H9 (cell line): ENCODE measurements around the gene DLG2. TPM values are rescaled to one million over a fixed set of nuclear protein-coding genes. Genes with fewer than 3 reads are reported as not detected.

ENCODE experiments used
- DNase-seq: peaks from one replicate; pipeline ENCODE4 v3.0.0-alpha.2; 2017
- H2AFZ ChIP-seq: one replicate; pipeline ENCODE4 v1.6.1; 2013; ENCODE audit warnings: mild to moderate bottlenecking, low read length, control low read depth, moderate library complexity
- H2AK5ac ChIP-seq: 2 replicates; pipeline ENCODE4 v1.6.1; 2013; ENCODE audit warnings: low read length, control low read depth, mixed read lengths; ENCODE audit not compliant: insufficient read length
- H2BK120ac ChIP-seq: one replicate; pipeline ENCODE4 v1.6.1; 2013; ENCODE audit warnings: low read depth, mild to moderate bottlenecking, low read length, control low read depth, inconsistent platforms; ENCODE audit not compliant: poor library complexity, severe bottlenecking
- H2BK12ac ChIP-seq: 2 replicates; pipeline ENCODE4 v1.6.1; 2013; ENCODE audit warnings: low read length, control low read depth, mixed read lengths, low read depth; ENCODE audit not compliant: insufficient read length
- H2BK15ac ChIP-seq: 2 replicates; pipeline ENCODE4 v1.6.1; 2013; ENCODE audit warnings: low read depth, low read length, control low read depth
- H2BK20ac ChIP-seq: one replicate; pipeline ENCODE4 v1.6.1; 2013; ENCODE audit warnings: low read depth, mild to moderate bottlenecking, low read length, control low read depth, inconsistent platforms; ENCODE audit not compliant: poor library complexity, severe bottlenecking
- H2BK5ac ChIP-seq: 2 replicates; pipeline ENCODE4 v1.6.1; 2013; ENCODE audit warnings: low read length, control low read depth, mixed read lengths; ENCODE audit not compliant: insufficient read length
- H3K14ac ChIP-seq: 2 replicates; pipeline ENCODE4 v1.6.1; 2013; ENCODE audit warnings: low read length, control low read depth; ENCODE audit not compliant: insufficient read depth
- H3K18ac ChIP-seq: 2 replicates; pipeline ENCODE4 v1.6.1; 2013; ENCODE audit warnings: low read depth, mild to moderate bottlenecking, mixed read lengths, low read length, control low read depth; ENCODE audit not compliant: insufficient read length
- H3K23ac ChIP-seq: 2 replicates; pipeline ENCODE4 v1.6.1; 2013; ENCODE audit warnings: low read length, control low read depth, mixed read lengths, low read depth; ENCODE audit not compliant: insufficient read length
- H3K23me2 ChIP-seq: 2 replicates; pipeline ENCODE4 v1.6.1; 2013; ENCODE audit warnings: low read depth, mild to moderate bottlenecking, mixed read lengths, low read length, control low read depth; ENCODE audit not compliant: insufficient read length, poor library complexity, severe bottlenecking
- H3K27ac ChIP-seq: 2 replicates; pipeline ENCODE4 v1.5.1; 2013; ENCODE audit warnings: low read length, control low read depth, mixed read lengths, low read depth; ENCODE audit not compliant: insufficient read length
- H3K27me3 ChIP-seq: 2 replicates; pipeline ENCODE4 v1.6.1; 2013; ENCODE audit warnings: low read length, control low read depth, inconsistent platforms; ENCODE audit not compliant: insufficient read depth
- H3K4ac ChIP-seq: 2 replicates; pipeline ENCODE4 v1.6.1; 2013; ENCODE audit warnings: low read depth, mild to moderate bottlenecking, control low read depth, inconsistent platforms, low read length, moderate library complexity
- H3K4me1 ChIP-seq: 2 replicates; pipeline ENCODE4 v1.6.1; 2013; ENCODE audit warnings: low read length, control low read depth, inconsistent platforms; ENCODE audit not compliant: insufficient read depth
- H3K4me2 ChIP-seq: 2 replicates; pipeline ENCODE4 v1.6.1; 2013; ENCODE audit warnings: low read length, control low read depth, mixed read lengths; ENCODE audit not compliant: insufficient read length, insufficient read depth
- H3K56ac ChIP-seq: 2 replicates; pipeline ENCODE4 v1.6.1; 2013; ENCODE audit warnings: low read depth, mild to moderate bottlenecking, mixed read lengths, low read length, control low read depth; ENCODE audit not compliant: insufficient read length
- H3K79me1 ChIP-seq: 2 replicates; pipeline ENCODE4 v1.6.1; 2013; ENCODE audit warnings: low read depth, mild to moderate bottlenecking, moderate library complexity, low read length, control low read depth, inconsistent platforms; ENCODE audit not compliant: insufficient read depth, poor library complexity, severe bottlenecking
- H3K79me2 ChIP-seq: 2 replicates; pipeline ENCODE4 v1.6.1; 2013; ENCODE audit warnings: low read length, control low read depth, inconsistent platforms; ENCODE audit not compliant: insufficient read depth
- H3K9ac ChIP-seq: 2 replicates; pipeline ENCODE4 v1.6.1; 2013; ENCODE audit warnings: low read length, control low read depth, mixed read lengths; ENCODE audit not compliant: insufficient read length; ENCODE audit errors: extremely low read depth
- H3K9me3 ChIP-seq: one replicate; pipeline ENCODE4 v1.6.1; 2013; ENCODE audit warnings: low read depth, low read length, inconsistent platforms; ENCODE audit not compliant: control insufficient read depth
- H3T11ph ChIP-seq: one replicate; pipeline ENCODE4 v1.6.1; 2013; ENCODE audit warnings: mild to moderate bottlenecking, low read length, control low read depth, inconsistent platforms
- H4K20me1 ChIP-seq: one replicate; pipeline ENCODE4 v1.6.1; 2013; ENCODE audit not compliant: control insufficient read depth, insufficient read length, insufficient read depth
- H4K5ac ChIP-seq: 2 replicates; pipeline ENCODE4 v1.6.1; 2013; ENCODE audit warnings: low read depth, mild to moderate bottlenecking, mixed read lengths, low read length, control low read depth; ENCODE audit not compliant: insufficient read length
- H4K8ac ChIP-seq: replicated peaks from 2 replicates; pipeline ENCODE4 v1.6.1; 2013; ENCODE audit warnings: low read length, control low read depth, mixed read lengths, low read depth; ENCODE audit not compliant: insufficient read length
- H4K91ac ChIP-seq: 2 replicates; pipeline ENCODE4 v1.6.1; 2013; ENCODE audit warnings: low read depth, mild to moderate bottlenecking, moderate library complexity, mixed read lengths, low read length, control low read depth; ENCODE audit not compliant: insufficient read length
- H3K27ac Mint-ChIP-seq, 3 experiments: 2 replicates in 2 of 3; 3 replicates in 1 of 3; pipeline ENCODE4 v1.8.0; 2020 to 2021; ENCODE audit warnings: mixed read lengths in 3 of 3, mild to moderate bottlenecking in 1 of 3, moderate library complexity in 1 of 3
- H3K27me3 Mint-ChIP-seq: 2 replicates; pipeline ENCODE4 v1.8.0; 2021; ENCODE audit warnings: low read depth, mild to moderate bottlenecking, moderate library complexity, mixed read lengths
- H3K36me3 Mint-ChIP-seq, 3 experiments: 2 replicates in 2 of 3; 3 replicates in 1 of 3; pipeline ENCODE4 v1.8.0; 2020 to 2021; ENCODE audit warnings: low read depth in 3 of 3, mixed read lengths in 3 of 3; ENCODE audit not compliant: insufficient read depth in 1 of 3
- H3K4me1 Mint-ChIP-seq, 2 experiments: 2 replicates each; pipeline ENCODE4 v1.8.0; 2020; ENCODE audit warnings: mixed read lengths in 2 of 2
- H3K4me3 Mint-ChIP-seq, 2 experiments: 2 replicates in 1 of 2; 3 replicates in 1 of 2; pipeline ENCODE4 v1.8.0; 2020 to 2021; ENCODE audit warnings: mild to moderate bottlenecking in 2 of 2, mixed read lengths in 2 of 2, moderate library complexity in 1 of 2
- H3K9me3 Mint-ChIP-seq, 2 experiments: 2 replicates in 1 of 2; 3 replicates in 1 of 2; pipeline ENCODE4 v1.8.0; 2020; ENCODE audit warnings: mild to moderate bottlenecking in 2 of 2, mixed read lengths in 2 of 2, moderate library complexity in 1 of 2
- total RNA-seq: library from RNA; stranded (reverse); gene quantifications from 2 replicates; pipeline ENCODE4 v1.2.1, GENCODE V29; 2021
- TF ChIP-seq, protein P1 (sequence below): fragments of 200-600 bp; sonication (generic); conservative IDR thresholded peaks from 3 replicates; pipeline ENCODE4 v1.8.0; 2021; ENCODE audit warnings: antibody characterized with exemption, mild to moderate bottlenecking

The DLG2 gene
- total RNA-seq, 1 experiment from 2014 or later = 8.0 TPM

DNA sequence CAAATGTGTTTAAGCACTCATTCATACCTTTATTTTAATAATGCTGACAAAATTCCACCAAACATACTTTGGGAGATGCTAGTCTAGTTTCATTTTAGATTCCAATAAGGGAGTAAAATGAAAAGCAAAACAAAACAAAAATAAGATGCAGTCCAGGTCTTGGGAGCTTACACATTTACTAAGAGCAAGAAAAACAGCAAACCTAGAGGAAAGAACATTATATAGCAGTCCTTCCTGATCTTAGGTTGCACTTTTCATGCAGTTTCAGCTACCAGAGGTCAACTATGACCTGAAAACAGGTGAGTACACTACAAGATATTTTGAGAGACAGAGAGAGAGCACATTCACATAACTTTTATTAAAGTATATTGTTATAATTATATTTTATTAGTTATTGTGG, 1100.9 kb downstream of the DLG2 start:
- no peak overlapping the region for H3K18ac ChIP-seq
- H2BK15ac ChIP-seq = no peak overlapping the region
- H3K23ac ChIP-seq = no peak overlapping the region
- Mint-ChIP-seq H3K4me1 (peaks cover 0 to 10% of the 10 kb centered on the region in 2 experiments; a peak in 3 of 4 replicates), H3K36me3 (no peaks in the 10 kb centered on the region), H3K27me3 (no peaks in the 10 kb centered on the region), H3K4me3 (no peak overlapping the region), H3K27ac (no peak overlapping the region), H3K9me3 (no peaks in the 10 kb centered on the region)
- H3K79me2 ChIP-seq = no peaks in the 10 kb centered on the region
- no peaks in the 10 kb centered on the region for H3K27me3 ChIP-seq
- no peak overlapping the region for H3K27ac ChIP-seq
- no peak overlapping the region for H4K5ac ChIP-seq
- no peak overlapping the region for H2BK5ac ChIP-seq
- TF ChIP-seq, protein P1, sequence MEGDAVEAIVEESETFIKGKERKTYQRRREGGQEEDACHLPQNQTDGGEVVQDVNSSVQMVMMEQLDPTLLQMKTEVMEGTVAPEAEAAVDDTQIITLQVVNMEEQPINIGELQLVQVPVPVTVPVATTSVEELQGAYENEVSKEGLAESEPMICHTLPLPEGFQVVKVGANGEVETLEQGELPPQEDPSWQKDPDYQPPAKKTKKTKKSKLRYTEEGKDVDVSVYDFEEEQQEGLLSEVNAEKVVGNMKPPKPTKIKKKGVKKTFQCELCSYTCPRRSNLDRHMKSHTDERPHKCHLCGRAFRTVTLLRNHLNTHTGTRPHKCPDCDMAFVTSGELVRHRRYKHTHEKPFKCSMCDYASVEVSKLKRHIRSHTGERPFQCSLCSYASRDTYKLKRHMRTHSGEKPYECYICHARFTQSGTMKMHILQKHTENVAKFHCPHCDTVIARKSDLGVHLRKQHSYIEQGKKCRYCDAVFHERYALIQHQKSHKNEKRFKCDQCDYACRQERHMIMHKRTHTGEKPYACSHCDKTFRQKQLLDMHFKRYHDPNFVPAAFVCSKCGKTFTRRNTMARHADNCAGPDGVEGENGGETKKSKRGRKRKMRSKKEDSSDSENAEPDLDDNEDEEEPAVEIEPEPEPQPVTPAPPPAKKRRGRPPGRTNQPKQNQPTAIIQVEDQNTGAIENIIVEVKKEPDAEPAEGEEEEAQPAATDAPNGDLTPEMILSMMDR = no peak; the same call in 2 of the 3 replicates
- no peaks in the 10 kb centered on the region; the same call in 1 of the 2 replicates for H3K4me1 ChIP-seq
- no peak overlapping the region for H3K4ac ChIP-seq
- H3K9me3 ChIP-seq = no peaks in the 10 kb centered on the region
- H4K20me1 ChIP-seq = no peaks in the 10 kb centered on the region
- no peaks in the 10 kb centered on the region for H3K23me2 ChIP-seq
- no peak overlapping the region for H2AFZ ChIP-seq
- no peak overlapping the region for H2AK5ac ChIP-seq
- no peak overlapping the region for H4K91ac ChIP-seq
- H3K14ac ChIP-seq = no peak overlapping the region
- H2BK20ac ChIP-seq = no peak overlapping the region
- H3K9ac ChIP-seq = no peak overlapping the region
- no peak overlapping the region for H3K56ac ChIP-seq
- H3K4me2 ChIP-seq = no peak overlapping the region
- no peak overlapping the region for H2BK12ac ChIP-seq
- no peaks in the 10 kb centered on the region for H3K79me1 ChIP-seq
- no peak overlapping the region for H2BK120ac ChIP-seq
- H4K8ac ChIP-seq = no peak overlapping the region
- no peak overlapping the region for H3T11ph ChIP-seq
- no peak for DNase-seq
